A204.1 (cell line): Measurements from ENCODE around the gene DIO2.

Source experiments
- FAIRE-seq: peaks from 2 replicates; lab custom pipeline; 2012; peaks lifted over from hg19 to GRCh38; lab: Jason Lieb, UNC

Gene DIO2

GRCh38 chr14:80211153-80212022, at the start of gene DIO2:
Gene DIO2 (minus strand): TSS chr14:80211504. CDS start chr14:80211472, 32 bp downstream.
- no peak for FAIRE-seq

GRCh38 chr14:80260645-80261044, 49.3 kb upstream of the DIO2 start:
- no peak for FAIRE-seq

- no peak for FAIRE-seq
Measured at GRCh38 chr14:80239631-80240030, 28.3 kb upstream of the DIO2 start.

GRCh38 chr14:80237143-80237542, 25.8 kb upstream of the DIO2 start:
- no peak for FAIRE-seq

GRCh38 chr14:80233470-80234089, 22.3 kb upstream of the DIO2 start:
- no peak for FAIRE-seq

GRCh38 chr14:80231702-80232101, 20.4 kb upstream of the DIO2 start:
- FAIRE-seq, result no peak

- FAIRE-seq, result no peak
Measured at GRCh38 chr14:80223696-80224465, 12.6 kb upstream of the DIO2 start.

GRCh38 chr14:80216818-80217217, 5.5 kb upstream of the DIO2 start:
- FAIRE-seq, result no peak

- FAIRE-seq, result no peak
Measured at GRCh38 chr14:80215756-80216581, 4.7 kb upstream of the DIO2 start.

- FAIRE-seq, result no peak
Measured at GRCh38 chr14:80215081-80215480, 3.8 kb upstream of the DIO2 start.

GRCh38 chr14:80213602-80214001, 2.3 kb upstream of the DIO2 start:
- FAIRE-seq, result no peak

GRCh38 chr14:80212023-80212397, 706 bp upstream of the DIO2 start:
- no peak for FAIRE-seq

GRCh38 chr14:80208461-80208860, 2.8 kb downstream of the DIO2 start:
- no peak for FAIRE-seq

- no peak for FAIRE-seq
Measured at GRCh38 chr14:80206351-80207080, 4.8 kb downstream of the DIO2 start.

- FAIRE-seq, result no peak
Measured at GRCh38 chr14:80202888-80203562, 8.3 kb downstream of the DIO2 start.

GRCh38 chr14:80200093-80200492, 11.2 kb downstream of the DIO2 start:
- FAIRE-seq, result no peak

- no peak for FAIRE-seq
Measured at GRCh38 chr14:80188571-80188970, 22.7 kb downstream of the DIO2 start.

- no peak for FAIRE-seq
Measured at GRCh38 chr14:80186301-80186800, 25.0 kb downstream of the DIO2 start.

- no peak for FAIRE-seq
Measured at GRCh38 chr14:80176893-80177292, 34.4 kb downstream of the DIO2 start.

GRCh38 chr14:80172375-80173051, 38.8 kb downstream of the DIO2 start:
- no peak for FAIRE-seq
